Caco-2 (cell line): ENCODE results near the gene GABRR2. TPM values are rescaled to one million over a fixed set of nuclear protein-coding genes. Genes with fewer than 3 reads are reported as not detected.

Experiments
- BruUV-seq: library from RNA; stranded (reverse); fragments of 400-500 nt; replicated peaks from 2 replicates; lab custom pipeline; 2021; lab: Mats Ljungman, UMichigan
- CTCF ChIA-PET: fragments of 300-600 bp; sonication (Branson Sonifier 250); formaldehyde crosslinking; loops from one replicate; lab custom pipeline; 2022; ENCODE audit warnings: antibody characterized with exemption; lab: Charles Lee
- POLR2A ChIA-PET: fragments of 300-600 bp; sonication (Branson Sonifier 250); formaldehyde crosslinking; loops from one replicate; lab custom pipeline; 2022; ENCODE audit warnings: antibody characterized with exemption; lab: Charles Lee
- DNase-seq, 2 experiments: peaks; one replicate each; pipeline versions ENCODE4 v3.0.0 to v3.0.0-alpha.2; 2020 to 2022
- H3K27me3 ChIP-seq: replicated peaks from 2 replicates; pipeline ENCODE4 v1.6.0; 2011; ENCODE audit warnings: low read length; ENCODE audit not compliant: control insufficient read depth, insufficient read depth
- H3K36me3 ChIP-seq: 2 replicates; pipeline ENCODE4 v1.5.1; 2011; ENCODE audit warnings: low read length; ENCODE audit not compliant: control insufficient read depth, insufficient read depth
- H3K4me1 ChIP-seq: fragments of 250-450 bp; sonication (Bioruptor Pico); 2 replicates; pipeline ENCODE4 v1.5.1; 2020; ENCODE audit warnings: mild to moderate bottlenecking
- H3K4me3 ChIP-seq: 2 replicates; pipeline ENCODE4 v1.5.1; 2011; ENCODE audit warnings: low read depth, mild to moderate bottlenecking, control low read depth, low read length
- H3K9me3 ChIP-seq: fragments of 250-450 bp; sonication (Bioruptor Pico); 2 replicates; pipeline ENCODE4 v1.5.1; 2020; ENCODE audit warnings: mild to moderate bottlenecking, moderate library complexity
- H3K27ac Mint-ChIP-seq: one replicate; pipeline ENCODE4 v1.8.0; 2022; ENCODE audit warnings: mixed read lengths; ENCODE audit not compliant: unreplicated experiment
- H3K27me3 Mint-ChIP-seq: one replicate; pipeline ENCODE4 v1.8.0; 2022; ENCODE audit warnings: mixed read lengths; ENCODE audit not compliant: insufficient read depth, unreplicated experiment
- H3K36me3 Mint-ChIP-seq: one replicate; pipeline ENCODE4 v1.8.0; 2022; ENCODE audit warnings: mild to moderate bottlenecking, mixed read lengths; ENCODE audit not compliant: insufficient read depth, unreplicated experiment
- H3K4me1 Mint-ChIP-seq: one replicate; pipeline ENCODE4 v1.8.0; 2022; ENCODE audit warnings: low read depth, mixed read lengths; ENCODE audit not compliant: unreplicated experiment
- H3K4me3 Mint-ChIP-seq: one replicate; pipeline ENCODE4 v1.8.0; 2022; ENCODE audit warnings: mild to moderate bottlenecking, moderate library complexity, mixed read lengths; ENCODE audit not compliant: unreplicated experiment
- H3K9me3 Mint-ChIP-seq: one replicate; pipeline ENCODE4 v1.8.0; 2022; ENCODE audit warnings: mixed read lengths; ENCODE audit not compliant: unreplicated experiment
- CTCF ChIP-seq, 2 experiments: fragments of 200-600 bp in 1 of 2; IDR thresholded peaks; 1 replicate in 1 of 2; 2 replicates in 1 of 2; pipeline versions ENCODE4 v1.5.1 to v1.8.0; 2011 to 2022; ENCODE audit warnings: antibody characterized with exemption in 1 of 2, control low read depth in 1 of 2, inconsistent platforms in 1 of 2, low read depth in 1 of 2, low read length in 1 of 2, mild to moderate bottlenecking in 1 of 2, moderate library complexity in 1 of 2; ENCODE audit not compliant: insufficient read depth in 1 of 2, severe bottlenecking in 1 of 2, unreplicated experiment in 1 of 2
- intact Hi-C: fragments of 100-400 bp; cut with micrococcal nuclease; formaldehyde crosslinking; loops from one replicate; pipeline ENCODE4 v1.10.0; 2022; ENCODE audit not compliant: unreplicated experiment
- total RNA-seq: library from RNA; stranded (reverse); gene quantifications from 2 replicates; pipeline ENCODE4 v1.2.3, GENCODE V29; 2022

The GABRR2 gene
- total RNA-seq, 1 experiment from 2014 or later = 0.29 TPM

DNA sequence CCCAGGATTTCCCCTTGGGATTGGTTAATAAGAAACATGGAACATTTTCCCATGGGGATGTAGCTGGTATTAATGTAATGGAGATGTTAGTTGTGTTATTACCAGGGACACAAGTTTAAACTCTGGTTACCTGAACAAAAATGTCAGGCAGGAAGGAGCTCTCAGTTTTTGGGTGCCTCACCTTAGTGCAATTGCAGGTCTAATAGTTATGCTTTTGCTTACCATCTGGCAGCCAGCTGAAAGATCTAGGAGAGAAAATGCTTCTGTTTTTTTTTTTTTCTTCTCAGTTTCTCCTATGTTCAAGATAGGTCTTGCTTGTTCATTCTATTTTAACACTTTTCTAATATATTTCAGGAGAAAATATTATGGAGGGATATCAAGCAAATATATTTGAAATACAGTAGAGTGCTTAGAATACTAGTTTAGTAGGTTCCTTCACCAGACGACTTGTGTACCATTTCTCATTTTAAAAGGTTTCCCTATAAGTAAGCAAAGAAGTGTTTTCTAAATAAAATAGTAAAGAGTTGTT is 41.6 kb upstream of the GABRR2 start:
- H3K4me1 ChIP-seq = 0 out of 2 replicates have a peak, but pooled peaks cover 3% of the 10 kb centered on the region
- Mint-ChIP-seq H3K4me3 (no peak overlapping the region), H3K9me3 (no peaks in the 10 kb centered on the region), H3K36me3 (peaks cover 12% of the 10 kb centered on the region), H3K4me1 (no peaks in the 10 kb centered on the region), H3K27me3 (no peaks in the 10 kb centered on the region), H3K27ac (no peak overlapping the region)
- POLR2A ChIA-PET = no interaction called here
- TF ChIP-seq CTCF (IDR thresholded peaks at IDR 0.05; ENCODE audit: insufficient read depth in 1 of 2, low read depth in 1 of 2, low read length in 1 of 2, severe bottlenecking in 1 of 2, unreplicated experiment in 1 of 2) = no peak
- H3K4me3 ChIP-seq = no peak overlapping the region
- CTCF ChIA-PET = interaction anchor here (1.0 kb wide), 1 partner anchor 9 kb away, joined by 6 read pairs; no protein-coding TSS in a partner anchor
- H3K36me3 ChIP-seq = no peaks in the 10 kb centered on the region
- BruUV-seq = no TSS peak
- H3K27me3 ChIP-seq = no peaks in the 10 kb centered on the region
- DNase-seq = no peak
- no peaks in the 10 kb centered on the region for H3K9me3 ChIP-seq
- intact Hi-C loops = no loop called here

DNA sequence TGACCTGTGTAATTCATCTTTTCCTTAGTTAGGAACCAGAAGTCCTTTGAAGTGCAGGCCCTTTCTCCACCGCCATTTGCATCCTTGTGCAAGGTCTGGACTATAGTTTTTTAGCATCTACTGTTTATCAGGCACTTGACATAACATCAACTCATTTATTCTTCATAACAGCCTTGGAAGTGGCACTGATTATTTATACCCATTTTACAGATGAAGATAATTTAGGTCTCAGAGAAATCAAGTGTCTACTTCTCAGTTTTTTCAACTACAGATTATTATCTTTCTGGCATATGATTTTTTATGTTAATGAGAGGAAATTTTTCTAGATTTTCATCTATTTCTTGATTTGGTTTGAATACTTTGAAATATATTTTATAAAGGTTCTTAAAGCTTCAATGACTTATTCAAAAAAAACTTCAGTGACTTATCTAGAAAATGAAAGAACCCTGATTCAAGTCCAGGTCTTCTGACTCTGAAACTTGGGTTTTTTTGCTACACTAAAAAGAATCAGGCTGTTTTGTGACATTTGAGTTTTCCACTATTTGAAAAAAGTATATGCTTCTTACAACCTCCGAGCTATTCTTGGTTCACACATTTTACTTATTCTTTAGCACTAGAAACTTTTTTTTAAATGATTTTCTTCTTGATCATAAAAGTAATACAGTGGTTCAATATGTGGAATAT is 40.6 kb upstream of the GABRR2 start:
- no peak for TF ChIP-seq CTCF (IDR thresholded peaks at IDR 0.05; ENCODE audit: insufficient read depth in 1 of 2, low read depth in 1 of 2, low read length in 1 of 2, severe bottlenecking in 1 of 2, unreplicated experiment in 1 of 2)
- POLR2A ChIA-PET = no interaction called here
- Histone ChIP-seq H3K27me3 (no peaks in the 10 kb centered on the region), H3K4me1 (peaks cover 7% of the 10 kb centered on the region; the same call in 1 of the 2 replicates), H3K4me3 (no peak overlapping the region), H3K36me3 (no peaks in the 10 kb centered on the region), H3K9me3 (no peaks in the 10 kb centered on the region)
- CTCF ChIA-PET = interaction anchor here (1.0 kb wide), 1 partner anchor 8 kb away, joined by 6 read pairs; no protein-coding TSS in a partner anchor
- BruUV-seq = no TSS peak
- peaks cover 12% of the 10 kb centered on the region for H3K36me3 Mint-ChIP-seq
- no peaks in the 10 kb centered on the region for H3K27me3 Mint-ChIP-seq
- H3K27ac Mint-ChIP-seq = no peak overlapping the region
- no peak overlapping the region for H3K4me3 Mint-ChIP-seq
- no peaks in the 10 kb centered on the region for H3K9me3 Mint-ChIP-seq
- intact Hi-C loops = no loop called here
- no peak for DNase-seq
- peaks cover under 1% of the 10 kb centered on the region for H3K4me1 Mint-ChIP-seq

GRCh38 chr6:89353702-89354392 is 38.7 kb upstream of the GABRR2 start:
- TF ChIP-seq CTCF (IDR thresholded peaks at IDR 0.05; ENCODE audit: insufficient read depth in 1 of 2, low read depth in 1 of 2, low read length in 1 of 2, severe bottlenecking in 1 of 2, unreplicated experiment in 1 of 2) = no peak
- no TSS peak for BruUV-seq
- H3K27ac Mint-ChIP-seq = peak overlapping the region; percentile 82
- peaks cover 13% of the 10 kb centered on the region for H3K4me1 Mint-ChIP-seq
- Histone ChIP-seq H3K4me1 (peaks cover 14% of the 10 kb centered on the region), H3K9me3 (no peaks in the 10 kb centered on the region), H3K4me3 (no peak overlapping the region), H3K27me3 (no peaks in the 10 kb centered on the region), H3K36me3 (no peaks in the 10 kb centered on the region)
- intact Hi-C loops = loop anchor here (5.0 kb wide), 1 partner anchor 42 kb away; no protein-coding TSS in a partner anchor
- H3K36me3 Mint-ChIP-seq = peaks cover 12% of the 10 kb centered on the region
- H3K27me3 Mint-ChIP-seq = no peaks in the 10 kb centered on the region
- H3K4me3 Mint-ChIP-seq = peak overlapping the region; percentile 96
- POLR2A ChIA-PET = no interaction called here
- CTCF ChIA-PET = no interaction called here
- H3K9me3 Mint-ChIP-seq = no peaks in the 10 kb centered on the region
- DNase-seq = no peak
